Adrenal gland (tissue), 5 donors: ENCODE measurements around the gene RPL13.

ENCODE experiments used
- CTCF ChIP-seq, 6 experiments: fragments of 450-650 bp in 4 of 6; fragments of 200-600 bp in 2 of 6; sonication (generic) in 1 of 6; IDR thresholded peaks; 1 replicate in 5 of 6; 2 replicates in 1 of 6; pipeline versions ENCODE4 v1.5.1 to v1.8.0; 2016 to 2021; ENCODE audit warnings: antibody characterized with exemption in 6 of 6, mild to moderate bottlenecking in 2 of 6, moderate library complexity in 1 of 6
- POLR2A ChIP-seq, 2 donors: fragments of 450-650 bp; IDR thresholded peaks; one replicate each; pipeline ENCODE4 v1.6.1; 2017; ENCODE audit warnings: antibody characterized with exemption in 2 of 2, mild to moderate bottlenecking in 2 of 2, moderate library complexity in 1 of 2
- donor health status: DM: no; HTN: no; CAD: no.

GRCh38 chr16:89549007-89549700 lies 11.3 kb upstream of the RPL13 start:
- TF ChIP-seq CTCF (IDR thresholded peaks at IDR 0.05) (no peak), POLR2A (IDR thresholded peaks at IDR 0.05) (no peak)
